HL-60 (cell line): ENCODE results near the gene MXD4.

Experiments
- DNase-seq, 2 experiments: peaks; one replicate each; pipeline ENCODE4 v3.0.0-alpha.2; 2010 to 2020; ENCODE audit warnings: low read depth in 1 of 2, low spot score in 1 of 2
- H3K27ac ChIP-seq: fragments of 250-450 bp; sonication (Bioruptor Pico); replicated peaks from 2 replicates; pipeline ENCODE4 v1.5.1; 2020; ENCODE audit warnings: mild to moderate bottlenecking, moderate library complexity
- H3K27me3 ChIP-seq: fragments of 250-450 bp; sonication (Bioruptor Pico); 2 replicates; pipeline ENCODE4 v1.5.1; 2021; ENCODE audit warnings: mild to moderate bottlenecking, moderate library complexity; ENCODE audit not compliant: insufficient read depth, poor library complexity, severe bottlenecking
- H3K4me3 ChIP-seq: replicated peaks from 2 replicates; pipeline ENCODE4 v1.5.1; 2011; ENCODE audit warnings: mild to moderate bottlenecking, control low read depth, low read length; ENCODE audit not compliant: insufficient read depth
- GABPA ChIP-seq: IDR thresholded peaks from 2 replicates; pipeline ENCODE4 v1.6.1; 2012; ENCODE audit warnings: low read depth
- POLR2AphosphoS5 ChIP-seq: IDR thresholded peaks from 2 replicates; pipeline ENCODE4 v1.6.1; 2012; ENCODE audit warnings: low read depth
- SPI1 ChIP-seq: IDR thresholded peaks from 2 replicates; pipeline ENCODE4 v1.6.1; 2012; ENCODE audit warnings: low read depth, mild to moderate bottlenecking, borderline replicate concordance
- TF ChIP-seq, protein P1 (sequence below): IDR thresholded peaks from 2 replicates; pipeline ENCODE4 v1.6.1; 2012; ENCODE audit warnings: low read depth; ENCODE audit not compliant: insufficient replicate concordance
- TF ChIP-seq, protein P2 (sequence below): IDR thresholded peaks from one replicate; pipeline ENCODE4 v1.5.1; 2011; ENCODE audit warnings: low read length, control low read depth, inconsistent platforms; ENCODE audit not compliant: insufficient read depth

Gene MXD4

DNA sequence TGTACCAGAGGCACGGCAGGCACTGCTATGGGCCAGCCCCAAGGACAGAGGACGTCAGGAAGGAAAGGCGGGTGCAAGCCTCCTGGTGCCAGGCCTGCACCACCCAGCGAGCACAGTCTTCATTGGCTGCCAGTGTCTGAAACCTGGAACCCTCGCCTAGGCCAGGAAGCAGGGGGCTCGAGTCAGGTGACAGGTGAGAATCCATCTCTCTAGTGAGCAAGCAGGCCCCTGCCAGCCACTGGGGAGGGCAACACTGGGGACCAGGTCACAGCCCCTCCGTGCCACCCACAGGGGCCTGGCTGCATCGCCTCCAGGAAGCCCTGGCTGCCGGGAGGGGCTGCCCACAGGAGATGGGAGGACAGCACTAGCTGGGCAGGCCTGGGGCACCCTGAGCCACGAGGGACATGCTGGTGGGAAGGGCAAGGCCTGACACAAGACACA, 13.1 kb downstream of the MXD4 start:
- Histone ChIP-seq H3K27ac (no peak overlapping the region), H3K4me3 (no peak overlapping the region), H3K27me3 (no peaks in the 10 kb centered on the region)
- TF ChIP-seq, protein P1, sequence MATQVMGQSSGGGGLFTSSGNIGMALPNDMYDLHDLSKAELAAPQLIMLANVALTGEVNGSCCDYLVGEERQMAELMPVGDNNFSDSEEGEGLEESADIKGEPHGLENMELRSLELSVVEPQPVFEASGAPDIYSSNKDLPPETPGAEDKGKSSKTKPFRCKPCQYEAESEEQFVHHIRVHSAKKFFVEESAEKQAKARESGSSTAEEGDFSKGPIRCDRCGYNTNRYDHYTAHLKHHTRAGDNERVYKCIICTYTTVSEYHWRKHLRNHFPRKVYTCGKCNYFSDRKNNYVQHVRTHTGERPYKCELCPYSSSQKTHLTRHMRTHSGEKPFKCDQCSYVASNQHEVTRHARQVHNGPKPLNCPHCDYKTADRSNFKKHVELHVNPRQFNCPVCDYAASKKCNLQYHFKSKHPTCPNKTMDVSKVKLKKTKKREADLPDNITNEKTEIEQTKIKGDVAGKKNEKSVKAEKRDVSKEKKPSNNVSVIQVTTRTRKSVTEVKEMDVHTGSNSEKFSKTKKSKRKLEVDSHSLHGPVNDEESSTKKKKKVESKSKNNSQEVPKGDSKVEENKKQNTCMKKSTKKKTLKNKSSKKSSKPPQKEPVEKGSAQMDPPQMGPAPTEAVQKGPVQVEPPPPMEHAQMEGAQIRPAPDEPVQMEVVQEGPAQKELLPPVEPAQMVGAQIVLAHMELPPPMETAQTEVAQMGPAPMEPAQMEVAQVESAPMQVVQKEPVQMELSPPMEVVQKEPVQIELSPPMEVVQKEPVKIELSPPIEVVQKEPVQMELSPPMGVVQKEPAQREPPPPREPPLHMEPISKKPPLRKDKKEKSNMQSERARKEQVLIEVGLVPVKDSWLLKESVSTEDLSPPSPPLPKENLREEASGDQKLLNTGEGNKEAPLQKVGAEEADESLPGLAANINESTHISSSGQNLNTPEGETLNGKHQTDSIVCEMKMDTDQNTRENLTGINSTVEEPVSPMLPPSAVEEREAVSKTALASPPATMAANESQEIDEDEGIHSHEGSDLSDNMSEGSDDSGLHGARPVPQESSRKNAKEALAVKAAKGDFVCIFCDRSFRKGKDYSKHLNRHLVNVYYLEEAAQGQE, result no peak
- TF ChIP-seq SPI1, result no peak
- no peak for TF ChIP-seq POLR2AphosphoS5
- TF ChIP-seq, protein P2, sequence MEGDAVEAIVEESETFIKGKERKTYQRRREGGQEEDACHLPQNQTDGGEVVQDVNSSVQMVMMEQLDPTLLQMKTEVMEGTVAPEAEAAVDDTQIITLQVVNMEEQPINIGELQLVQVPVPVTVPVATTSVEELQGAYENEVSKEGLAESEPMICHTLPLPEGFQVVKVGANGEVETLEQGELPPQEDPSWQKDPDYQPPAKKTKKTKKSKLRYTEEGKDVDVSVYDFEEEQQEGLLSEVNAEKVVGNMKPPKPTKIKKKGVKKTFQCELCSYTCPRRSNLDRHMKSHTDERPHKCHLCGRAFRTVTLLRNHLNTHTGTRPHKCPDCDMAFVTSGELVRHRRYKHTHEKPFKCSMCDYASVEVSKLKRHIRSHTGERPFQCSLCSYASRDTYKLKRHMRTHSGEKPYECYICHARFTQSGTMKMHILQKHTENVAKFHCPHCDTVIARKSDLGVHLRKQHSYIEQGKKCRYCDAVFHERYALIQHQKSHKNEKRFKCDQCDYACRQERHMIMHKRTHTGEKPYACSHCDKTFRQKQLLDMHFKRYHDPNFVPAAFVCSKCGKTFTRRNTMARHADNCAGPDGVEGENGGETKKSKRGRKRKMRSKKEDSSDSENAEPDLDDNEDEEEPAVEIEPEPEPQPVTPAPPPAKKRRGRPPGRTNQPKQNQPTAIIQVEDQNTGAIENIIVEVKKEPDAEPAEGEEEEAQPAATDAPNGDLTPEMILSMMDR, result no peak
- no peak for TF ChIP-seq GABPA
- no peak for DNase-seq

DNA sequence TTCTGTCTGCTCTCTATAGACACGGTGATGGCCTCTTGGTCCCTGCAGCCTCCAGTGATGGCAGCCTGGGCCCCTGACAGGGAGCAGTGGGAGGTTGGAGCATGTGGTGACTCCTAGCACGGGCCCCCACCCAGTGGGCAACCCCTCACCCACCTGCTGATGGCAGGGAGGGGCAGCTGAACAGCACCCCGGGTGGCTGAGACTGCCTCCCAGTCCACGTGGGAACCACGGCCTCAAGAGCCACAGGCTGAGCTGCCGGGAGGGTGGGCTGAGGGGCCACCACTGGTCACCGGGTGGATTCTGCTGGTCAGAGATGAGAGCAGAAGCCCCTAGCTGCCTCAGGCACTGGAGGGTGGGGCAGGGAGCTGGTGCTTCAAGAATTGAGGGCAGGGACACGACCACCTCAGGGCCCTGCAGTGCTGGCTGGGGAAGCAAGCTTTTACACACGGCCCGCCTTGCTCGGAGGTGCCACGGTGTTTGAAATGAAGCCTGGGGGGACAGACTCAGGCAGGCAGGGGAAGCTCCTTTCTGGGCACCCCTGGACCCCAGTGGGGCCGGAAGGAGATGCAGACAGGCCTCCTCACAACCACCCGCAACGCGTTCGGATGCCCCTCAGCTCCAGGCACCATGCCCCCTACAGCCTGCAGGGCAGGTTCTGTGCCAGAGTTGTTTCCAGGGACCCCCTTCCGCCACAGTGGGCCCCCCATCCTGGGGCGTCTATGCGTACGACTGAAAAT, 13.7 kb downstream of the MXD4 start:
- TF ChIP-seq, protein P2, result no peak
- TF ChIP-seq, protein P1, result no peak
- TF ChIP-seq POLR2AphosphoS5, result no peak
- no peak for TF ChIP-seq GABPA
- TF ChIP-seq SPI1, result no peak
- DNase-seq, result no peak
- Histone ChIP-seq H3K27me3 (no peaks in the 10 kb centered on the region), H3K4me3 (no peak overlapping the region), H3K27ac (no peak overlapping the region)

DNA sequence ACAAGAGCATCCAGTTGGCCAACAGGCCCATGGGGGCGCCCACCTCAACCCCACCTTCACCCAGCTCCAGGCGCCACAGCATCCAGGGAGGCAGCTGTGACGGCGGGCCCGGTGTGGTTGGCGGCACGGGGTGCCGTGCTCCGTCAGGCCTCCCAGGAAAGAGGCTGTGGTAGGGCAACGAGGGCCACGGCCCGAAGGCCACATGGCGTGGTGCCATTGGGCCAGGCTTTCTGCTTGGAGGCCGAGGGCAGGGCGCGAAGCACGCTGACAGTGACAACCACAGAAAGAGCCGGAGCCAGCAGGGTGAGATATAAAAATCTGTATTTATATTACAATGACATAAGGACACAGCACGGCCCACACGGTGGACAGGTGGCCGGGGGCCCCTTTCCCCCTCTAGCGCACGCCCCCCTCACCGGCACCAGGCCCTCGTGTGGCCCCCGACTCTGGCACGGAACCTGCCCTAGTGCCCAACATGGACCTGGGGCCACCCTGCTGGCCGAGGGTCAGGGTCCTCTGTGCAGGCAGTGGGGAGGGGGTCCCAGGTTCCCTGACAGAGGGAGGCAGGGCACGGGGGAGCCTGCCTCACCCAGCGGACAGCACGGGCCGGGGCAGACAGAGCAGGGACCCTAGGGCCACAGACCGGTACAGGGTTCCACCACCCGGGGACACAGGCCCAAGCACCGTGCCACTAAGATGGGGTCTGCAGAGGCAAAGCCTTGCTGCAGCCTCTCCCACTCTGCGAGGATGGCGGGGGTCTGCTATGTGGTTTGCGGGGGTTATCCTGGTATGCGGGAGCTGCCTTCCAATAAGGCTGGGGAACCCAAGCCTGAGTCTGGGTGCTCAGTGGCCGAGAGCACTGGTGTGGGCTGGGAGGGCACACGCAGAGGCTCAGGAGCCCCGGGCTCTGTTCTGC, 14.5 kb downstream of the MXD4 start:
- H3K27ac ChIP-seq, result no peak overlapping the region
- H3K4me3 ChIP-seq, result no peak overlapping the region
- TF ChIP-seq, protein P2, result no peak
- TF ChIP-seq, protein P1, result no peak
- no peak for TF ChIP-seq POLR2AphosphoS5
- TF ChIP-seq SPI1, result no peak
- no peak for TF ChIP-seq GABPA
- DNase-seq, result no peak
- no peaks in the 10 kb centered on the region for H3K27me3 ChIP-seq
